Activated naive CD8-positive, alpha-beta T cell treated with anti-CD3 and anti-CD28 coated beads, Interleukin-2, amount 10 ng/mL, durations not matched to agents 7 days and 5 days (primary cell): ENCODE results near the gene RAP1GAP2. TPM values are rescaled to one million over a fixed set of nuclear protein-coding genes. Genes with fewer than 3 reads are reported as not detected.
A peak's percentile ranks its signal among the peaks of the same experiment; 100 is the strongest.

Experiments used
- ATAC-seq: fragments of 150-1000 bp; cut with Tn5 transposase; one replicate; pipeline ENCODE4 v1.10.0; 2021; ENCODE audit warnings: low read depth, moderate library complexity
- POLR2A ChIA-PET: fragments of 350-600 bp; sonication (Branson Sonifier 250); formaldehyde crosslinking; loops from one replicate; lab custom pipeline; 2021; ENCODE audit warnings: antibody characterized with exemption; lab: Charles Lee
- DNase-seq: peaks from one replicate; pipeline ENCODE4 v3.0.0; 2021
- H3K27ac Mint-ChIP-seq: one replicate; pipeline ENCODE4 v1.8.0; 2022; ENCODE audit warnings: mild to moderate bottlenecking, mixed read lengths
- H3K27me3 Mint-ChIP-seq: one replicate; pipeline ENCODE4 v1.8.0; 2022; ENCODE audit warnings: mild to moderate bottlenecking, moderate library complexity, mixed read lengths
- H3K36me3 Mint-ChIP-seq: one replicate; pipeline ENCODE4 v1.8.0; 2021; ENCODE audit warnings: mild to moderate bottlenecking, mixed read lengths
- H3K4me1 Mint-ChIP-seq: one replicate; pipeline ENCODE4 v1.8.0; 2021; ENCODE audit warnings: mixed read lengths
- H3K4me3 Mint-ChIP-seq: one replicate; pipeline ENCODE4 v1.8.0; 2022; ENCODE audit warnings: mild to moderate bottlenecking, moderate library complexity, mixed read lengths
- H3K9me3 Mint-ChIP-seq: one replicate; pipeline ENCODE4 v1.8.0; 2021; ENCODE audit warnings: mixed read lengths
- total RNA-seq, 2 experiments: library from RNA; stranded (reverse); gene quantifications; one replicate each; pipeline ENCODE4 v1.2.3, GENCODE V29; 2021

Gene RAP1GAP2
- 1 to 10 TPM; 4.0 to 4.8 TPM for total RNA-seq

GRCh38 chr17:2796164-2797125 is at the start of gene RAP1GAP2:
Gene RAP1GAP2 (plus strand): TSS chr17:2796438. CDS start chr17:2796528, 90 bp downstream.
- ATAC-seq (peak; percentile 77), DNase-seq (peak; percentile 70)
- Mint-ChIP-seq H3K27ac (peak within 1 kb of the TSS; percentile 72), H3K36me3 (peaks cover 3% of the 10 kb centered on the region), H3K27me3 (peaks cover 71% of the 10 kb centered on the region), H3K4me1 (peaks cover 63% of the 10 kb centered on the region), H3K4me3 (peak within 1 kb of the TSS; percentile 77), H3K9me3 (no peaks in the 10 kb centered on the region)
- POLR2A ChIA-PET = interaction anchor here (0.6 to 3.5 kb wide), 3 partner anchors 9 to 18 kb away, joined by 3 to 45 read pairs (median 5); no protein-coding TSS in a partner anchor

GRCh38 chr17:2749058-2749783 is 47.0 kb upstream of the RAP1GAP2 start, which contains the start of gene CCDC92B:
Gene CCDC92B (minus strand): TSS chr17:2749652. CDS start chr17:2735145, 14,507 bp downstream.
- DNase-seq (no peak), ATAC-seq (no peak)
- H3K4me1 Mint-ChIP-seq = no peaks in the 10 kb centered on the region
- no peaks in the 10 kb centered on the region for H3K36me3 Mint-ChIP-seq
- POLR2A ChIA-PET = no interaction called here
- no peak within 1 kb of the TSS for H3K27ac Mint-ChIP-seq
- peaks cover 48% of the 10 kb centered on the region for H3K27me3 Mint-ChIP-seq
- H3K4me3 Mint-ChIP-seq = no peak within 1 kb of the TSS
- no peaks in the 10 kb centered on the region for H3K9me3 Mint-ChIP-seq

GRCh38 chr17:2749784-2750181 is 46.5 kb upstream of the RAP1GAP2 start:
- ATAC-seq (peak; percentile 90), DNase-seq (peak; percentile 90)
- no peaks in the 10 kb centered on the region for H3K4me1 Mint-ChIP-seq
- H3K4me3 Mint-ChIP-seq = no peak overlapping the region
- H3K27me3 Mint-ChIP-seq = peaks cover 52% of the 10 kb centered on the region
- POLR2A ChIA-PET = no interaction called here
- no peak overlapping the region for H3K27ac Mint-ChIP-seq
- H3K9me3 Mint-ChIP-seq = no peaks in the 10 kb centered on the region
- H3K36me3 Mint-ChIP-seq = no peaks in the 10 kb centered on the region

GRCh38 chr17:2750721-2751120 is 45.5 kb upstream of the RAP1GAP2 start:
- POLR2A ChIA-PET = no interaction called here
- H3K9me3 Mint-ChIP-seq = no peaks in the 10 kb centered on the region

GRCh38 chr17:2751491-2751890 is 44.7 kb upstream of the RAP1GAP2 start:
- no peak for DNase-seq
- H3K4me3 Mint-ChIP-seq = no peak overlapping the region
- ATAC-seq = no peak
- no peaks in the 10 kb centered on the region for H3K36me3 Mint-ChIP-seq
- H3K27ac Mint-ChIP-seq = no peak overlapping the region
- peaks cover 56% of the 10 kb centered on the region for H3K27me3 Mint-ChIP-seq
- no peaks in the 10 kb centered on the region for H3K4me1 Mint-ChIP-seq
- POLR2A ChIA-PET = no interaction called here
- H3K9me3 Mint-ChIP-seq = no peaks in the 10 kb centered on the region

More at GRCh38 chr17:2750721-2751120, 45.5 kb upstream of the RAP1GAP2 start:
- Mint-ChIP-seq H3K4me1 (no peaks in the 10 kb centered on the region), H3K27me3 (peaks cover 54% of the 10 kb centered on the region), H3K27ac (no peak overlapping the region), H3K4me3 (no peak overlapping the region), H3K36me3 (no peaks in the 10 kb centered on the region)
- no peak for ATAC-seq
- DNase-seq = no peak

- Mint-ChIP-seq H3K4me3 (no peak overlapping the region), H3K27ac (no peak overlapping the region), H3K9me3 (no peaks in the 10 kb centered on the region), H3K27me3 (peaks cover 52% of the 10 kb centered on the region), H3K4me1 (no peaks in the 10 kb centered on the region), H3K36me3 (no peaks in the 10 kb centered on the region)
- POLR2A ChIA-PET = no interaction called here
- ATAC-seq = no peak
- no peak for DNase-seq
Observed at GRCh38 chr17:2755891-2756724, 40.1 kb upstream of the RAP1GAP2 start.

GRCh38 chr17:2758870-2759269 is 37.4 kb upstream of the RAP1GAP2 start:
- H3K27me3 Mint-ChIP-seq = peaks cover 39% of the 10 kb centered on the region
- POLR2A ChIA-PET = no interaction called here
- no peak for DNase-seq

GRCh38 chr17:2770129-2770528 is 26.1 kb upstream of the RAP1GAP2 start:
- Mint-ChIP-seq H3K4me3 (no peak overlapping the region), H3K36me3 (no peaks in the 10 kb centered on the region), H3K9me3 (no peaks in the 10 kb centered on the region), H3K27me3 (peaks cover 22% of the 10 kb centered on the region), H3K4me1 (no peaks in the 10 kb centered on the region), H3K27ac (no peak overlapping the region)
- DNase-seq (no peak), ATAC-seq (no peak)
- POLR2A ChIA-PET = no interaction called here

More at GRCh38 chr17:2758870-2759269, 37.4 kb upstream of the RAP1GAP2 start:
- no peaks in the 10 kb centered on the region for H3K4me1 Mint-ChIP-seq
- no peaks in the 10 kb centered on the region for H3K36me3 Mint-ChIP-seq
- no peaks in the 10 kb centered on the region for H3K9me3 Mint-ChIP-seq
- no peak overlapping the region for H3K27ac Mint-ChIP-seq
- ATAC-seq = no peak
- H3K4me3 Mint-ChIP-seq = no peak overlapping the region

- Mint-ChIP-seq H3K4me3 (no peak overlapping the region), H3K27me3 (peaks cover 44% of the 10 kb centered on the region), H3K36me3 (no peaks in the 10 kb centered on the region), H3K4me1 (peaks cover 2% of the 10 kb centered on the region), H3K27ac (no peak overlapping the region), H3K9me3 (no peaks in the 10 kb centered on the region)
- DNase-seq (no peak), ATAC-seq (no peak)
- POLR2A ChIA-PET = interaction anchor here (0.6 kb wide), 1 partner anchor 747 kb away, joined by 4 read pairs; no protein-coding TSS in a partner anchor
Observed at GRCh38 chr17:2775206-2775605, 21.0 kb upstream of the RAP1GAP2 start.

GRCh38 chr17:2776589-2777241 is 19.5 kb upstream of the RAP1GAP2 start:
- H3K36me3 Mint-ChIP-seq = no peaks in the 10 kb centered on the region
- DNase-seq = no peak
- peaks cover 2% of the 10 kb centered on the region for H3K4me1 Mint-ChIP-seq
- H3K27me3 Mint-ChIP-seq = peaks cover 44% of the 10 kb centered on the region
- POLR2A ChIA-PET = no interaction called here
- ATAC-seq = no peak
- H3K27ac Mint-ChIP-seq = no peak overlapping the region
- H3K9me3 Mint-ChIP-seq = no peaks in the 10 kb centered on the region
- H3K4me3 Mint-ChIP-seq = peak overlapping the region; percentile 22

GRCh38 chr17:2777242-2777867 is 18.9 kb upstream of the RAP1GAP2 start:
- H3K27ac Mint-ChIP-seq = no peak overlapping the region
- peaks cover 2% of the 10 kb centered on the region for H3K4me1 Mint-ChIP-seq
- H3K36me3 Mint-ChIP-seq = no peaks in the 10 kb centered on the region
- H3K9me3 Mint-ChIP-seq = no peaks in the 10 kb centered on the region
- H3K27me3 Mint-ChIP-seq = peaks cover 44% of the 10 kb centered on the region
- H3K4me3 Mint-ChIP-seq = peak overlapping the region; percentile 22
- ATAC-seq = no peak
- POLR2A ChIA-PET = no interaction called here
- DNase-seq = no peak

GRCh38 chr17:2778489-2778888 is 17.7 kb upstream of the RAP1GAP2 start:
- no peak for ATAC-seq
- DNase-seq = no peak
- Mint-ChIP-seq H3K27ac (no peak overlapping the region), H3K27me3 (peaks cover 41% of the 10 kb centered on the region), H3K36me3 (no peaks in the 10 kb centered on the region), H3K4me3 (no peak overlapping the region), H3K4me1 (peaks cover 2% of the 10 kb centered on the region), H3K9me3 (no peaks in the 10 kb centered on the region)
- POLR2A ChIA-PET = no interaction called here
